ENCODE results near the gene SDK1.

GRCh38 chr7:3918576-3918975 is 617.5 kb downstream of the SDK1 start:
- no peak for TF ChIP-seq CTCF (IDR thresholded peaks at IDR 0.05; ENCODE audit: low read depth, low read length, poor library complexity, severe bottlenecking)
- TF ChIP-seq EZH2phosphoT487 (IDR thresholded peaks at IDR 0.05; ENCODE audit: borderline replicate concordance, low read length) = no peak

Measured in DOHH2 (cell line).